Sigmoid colon (tissue), 4 donors: ENCODE measurements around the gene PPP1R26.

Experiments
- EP300 ChIP-seq, 4 donors: sonication (generic); formaldehyde crosslinking; IDR thresholded peaks; one replicate each; pipeline ENCODE4 v1.6.1; 2017; ENCODE audit warnings: antibody characterized with exemption in 4 of 4
- TF ChIP-seq, protein P1 (sequence below), 4 experiments: fragments of 450-650 bp in 3 of 4; fragments of 200-600 bp in 1 of 4; IDR thresholded peaks; one replicate each; pipeline ENCODE4 v1.5.1; 2016 to 2019; ENCODE audit warnings: antibody characterized with exemption in 4 of 4, mild to moderate bottlenecking in 3 of 4, moderate library complexity in 2 of 4

DNA sequence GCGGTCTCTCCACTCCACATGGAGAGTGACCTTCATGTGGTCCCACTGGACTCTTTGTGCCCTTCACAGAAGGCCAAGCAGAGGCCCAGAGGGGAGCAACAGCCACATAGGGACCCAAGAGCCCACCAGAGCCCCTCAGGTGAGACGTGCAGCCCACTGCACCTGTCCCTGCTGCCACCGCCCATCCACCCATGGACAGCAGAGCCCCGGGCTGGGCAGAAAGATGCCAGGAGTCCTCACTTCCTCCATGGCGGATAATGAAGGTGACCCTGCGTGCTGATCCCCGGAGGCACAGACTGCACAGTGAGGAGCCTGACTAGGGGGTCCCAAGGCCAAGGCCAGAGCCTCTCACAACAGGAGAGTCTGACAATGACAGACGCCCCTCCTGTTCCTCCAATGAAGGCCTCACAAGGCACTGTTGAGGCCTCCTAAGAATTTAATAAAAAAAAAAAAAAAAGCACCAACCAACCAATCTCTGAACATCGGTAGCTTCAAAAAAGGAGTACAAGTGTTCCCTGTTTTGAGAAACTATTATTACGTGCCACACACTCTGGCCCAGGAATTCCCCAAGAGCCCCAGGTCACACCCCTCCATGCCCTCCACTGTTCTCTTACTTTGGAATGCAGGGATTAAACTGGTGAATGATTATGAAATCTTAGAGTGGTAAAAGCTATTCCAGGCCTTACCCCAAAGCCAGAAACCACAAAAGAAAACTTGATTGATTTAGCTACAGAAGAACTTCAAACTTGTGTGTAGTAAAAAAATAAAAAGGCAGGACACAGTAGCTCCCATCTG, 2.8 kb upstream of the PPP1R26 start:
- no peak for TF ChIP-seq EP300 (IDR thresholded peaks at IDR 0.05)
- TF ChIP-seq, protein P1, sequence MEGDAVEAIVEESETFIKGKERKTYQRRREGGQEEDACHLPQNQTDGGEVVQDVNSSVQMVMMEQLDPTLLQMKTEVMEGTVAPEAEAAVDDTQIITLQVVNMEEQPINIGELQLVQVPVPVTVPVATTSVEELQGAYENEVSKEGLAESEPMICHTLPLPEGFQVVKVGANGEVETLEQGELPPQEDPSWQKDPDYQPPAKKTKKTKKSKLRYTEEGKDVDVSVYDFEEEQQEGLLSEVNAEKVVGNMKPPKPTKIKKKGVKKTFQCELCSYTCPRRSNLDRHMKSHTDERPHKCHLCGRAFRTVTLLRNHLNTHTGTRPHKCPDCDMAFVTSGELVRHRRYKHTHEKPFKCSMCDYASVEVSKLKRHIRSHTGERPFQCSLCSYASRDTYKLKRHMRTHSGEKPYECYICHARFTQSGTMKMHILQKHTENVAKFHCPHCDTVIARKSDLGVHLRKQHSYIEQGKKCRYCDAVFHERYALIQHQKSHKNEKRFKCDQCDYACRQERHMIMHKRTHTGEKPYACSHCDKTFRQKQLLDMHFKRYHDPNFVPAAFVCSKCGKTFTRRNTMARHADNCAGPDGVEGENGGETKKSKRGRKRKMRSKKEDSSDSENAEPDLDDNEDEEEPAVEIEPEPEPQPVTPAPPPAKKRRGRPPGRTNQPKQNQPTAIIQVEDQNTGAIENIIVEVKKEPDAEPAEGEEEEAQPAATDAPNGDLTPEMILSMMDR (IDR thresholded peaks at IDR 0.05) = no peak
